Measurements from ENCODE around the gene TMEM255B.
A peak's percentile ranks its signal among the peaks of the same experiment; 100 is the strongest.

Gene TMEM255B

DNA sequence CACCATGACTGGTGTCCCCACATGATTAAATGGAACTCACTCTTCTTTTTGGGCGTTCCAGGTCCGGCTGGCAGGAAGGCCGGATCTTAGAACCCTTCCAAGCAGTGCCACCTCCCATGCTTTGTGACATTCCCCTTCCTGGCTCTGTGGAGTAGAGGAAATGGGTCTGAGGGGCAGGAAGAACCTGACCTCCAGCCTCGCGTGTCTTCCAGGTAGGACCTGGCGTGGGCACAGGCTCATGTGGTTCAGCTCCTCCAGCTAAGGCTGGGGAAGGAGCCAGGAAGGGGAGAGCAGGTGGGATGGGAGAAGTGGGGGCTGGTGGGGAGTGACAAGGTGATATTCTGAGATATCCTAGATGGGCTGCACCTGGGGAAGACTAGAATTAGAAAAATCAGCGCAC lies 2.1 kb downstream of the TMEM255B start:
- H2BK5ac ChIP-seq (ENCODE audit: low read length) = no peak overlapping the region
- no CpG with 5 or more reads among the region's 7 CpGs for WGBS (ENCODE audit: extremely low coverage, insufficient coverage, low lambda C conversion rate)
- H3K56ac ChIP-seq (ENCODE audit: low read length) = no peak overlapping the region
- H3K4me1 ChIP-seq (ENCODE audit: control insufficient read depth, low read depth, low read length) = no peaks in the 10 kb centered on the region
- H3K27ac ChIP-seq (ENCODE audit: low read depth, low read length) = no peak overlapping the region
- no peak overlapping the region for H4K8ac ChIP-seq (ENCODE audit: low read depth, low read length)
- no peak overlapping the region for H3K4me2 ChIP-seq (ENCODE audit: low read length)
- no peak for DNase-seq
- H3K36me3 ChIP-seq (ENCODE audit: control insufficient read depth, insufficient read depth, low read length) = no peaks in the 10 kb centered on the region
- no peak overlapping the region for H3K23ac ChIP-seq (ENCODE audit: low read length)
- no peak overlapping the region for H2AK5ac ChIP-seq (ENCODE audit: low read length)
- H3K18ac ChIP-seq (ENCODE audit: low read length) = no peak overlapping the region
- H3K79me2 ChIP-seq (ENCODE audit: control insufficient read depth, insufficient read depth, low read length) = no peaks in the 10 kb centered on the region
- H3K27me3 ChIP-seq (ENCODE audit: insufficient read depth, low read length, poor library complexity) = peaks cover 14% of the 10 kb centered on the region
- H3K9ac ChIP-seq (ENCODE audit: low read length) = no peak overlapping the region
- no peak overlapping the region for H2BK15ac ChIP-seq (replicated peaks; ENCODE audit: low read depth)
- no peaks in the 10 kb centered on the region for H3K79me1 ChIP-seq (ENCODE audit: low read length)
- H3K4me3 ChIP-seq (ENCODE audit: low read length) = no peak overlapping the region
- H2BK120ac ChIP-seq (ENCODE audit: low read depth, low read length) = no peak overlapping the region
- H4K5ac ChIP-seq (ENCODE audit: low read length) = no peak overlapping the region
- no peak overlapping the region for H3K4ac ChIP-seq (ENCODE audit: low read depth, low read length)

DNA sequence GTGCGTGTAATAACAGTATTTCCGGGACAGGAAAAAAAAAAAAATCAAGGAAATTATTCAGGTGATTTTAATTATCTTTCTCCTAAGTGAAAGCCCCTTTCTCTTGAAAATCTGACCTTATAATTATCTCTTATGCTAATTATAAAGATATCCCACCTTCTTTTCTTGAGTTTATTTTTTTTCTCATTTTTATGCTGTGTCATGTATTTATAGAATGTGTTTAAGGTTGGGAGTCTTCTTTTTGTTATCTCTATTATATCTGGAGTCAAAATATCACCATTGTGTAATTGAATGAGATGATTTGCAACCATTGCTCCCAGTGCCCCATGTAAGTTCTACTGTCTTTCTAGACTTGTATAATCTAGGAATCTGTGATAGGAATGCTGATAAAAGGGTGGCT lies 3.0 kb downstream of the TMEM255B start:
- H3K27me3 ChIP-seq (ENCODE audit: insufficient read depth, low read length, poor library complexity) = peaks cover 14% of the 10 kb centered on the region

GRCh38 chr13:113762538-113762937 lies 3.5 kb downstream of the TMEM255B start:
- Histone ChIP-seq H2BK5ac (ENCODE audit: low read length) (no peak overlapping the region), H3K4ac (ENCODE audit: low read depth, low read length) (no peak overlapping the region), H3K9ac (ENCODE audit: low read length) (no peak overlapping the region), H3K27me3 (ENCODE audit: insufficient read depth, low read length, poor library complexity) (peaks cover 14% of the 10 kb centered on the region), H3K79me2 (ENCODE audit: control insufficient read depth, insufficient read depth, low read length) (no peaks in the 10 kb centered on the region), H2BK120ac (ENCODE audit: low read depth, low read length) (no peak overlapping the region), H4K8ac (ENCODE audit: low read depth, low read length) (no peak overlapping the region), H3K4me3 (ENCODE audit: low read length) (no peak overlapping the region), H3K79me1 (ENCODE audit: low read length) (no peaks in the 10 kb centered on the region), H3K36me3 (ENCODE audit: control insufficient read depth, insufficient read depth, low read length) (no peaks in the 10 kb centered on the region), H3K4me1 (ENCODE audit: control insufficient read depth, low read depth, low read length) (no peaks in the 10 kb centered on the region), H2BK15ac (replicated peaks; ENCODE audit: low read depth) (no peak overlapping the region), H4K5ac (ENCODE audit: low read length) (no peak overlapping the region), H3K18ac (ENCODE audit: low read length) (no peak overlapping the region), H3K23ac (ENCODE audit: low read length) (no peak overlapping the region), H3K4me2 (ENCODE audit: low read length) (no peak overlapping the region), H3K56ac (ENCODE audit: low read length) (no peak overlapping the region), H2AK5ac (ENCODE audit: low read length) (no peak overlapping the region), H3K27ac (ENCODE audit: low read depth, low read length) (no peak overlapping the region)
- WGBS (ENCODE audit: extremely low coverage, insufficient coverage, low lambda C conversion rate) = no CpG with 5 or more reads among the region's 11 CpGs
- DNase-seq = peak; percentile 11

More for the DNA sequence above, 3.0 kb downstream of the TMEM255B start:
- Histone ChIP-seq H3K4me1 (ENCODE audit: control insufficient read depth, low read depth, low read length) (no peaks in the 10 kb centered on the region), H3K79me1 (ENCODE audit: low read length) (no peaks in the 10 kb centered on the region), H3K36me3 (ENCODE audit: control insufficient read depth, insufficient read depth, low read length) (no peaks in the 10 kb centered on the region), H3K79me2 (ENCODE audit: control insufficient read depth, insufficient read depth, low read length) (no peaks in the 10 kb centered on the region), H3K4me2 (ENCODE audit: low read length) (no peak overlapping the region), H3K27ac (ENCODE audit: low read depth, low read length) (no peak overlapping the region), H3K4me3 (ENCODE audit: low read length) (no peak overlapping the region), H3K4ac (ENCODE audit: low read depth, low read length) (no peak overlapping the region), H3K18ac (ENCODE audit: low read length) (no peak overlapping the region), H2BK15ac (replicated peaks; ENCODE audit: low read depth) (no peak overlapping the region), H4K5ac (ENCODE audit: low read length) (no peak overlapping the region), H2BK120ac (ENCODE audit: low read depth, low read length) (no peak overlapping the region), H2AK5ac (ENCODE audit: low read length) (no peak overlapping the region), H3K56ac (ENCODE audit: low read length) (no peak overlapping the region), H4K8ac (ENCODE audit: low read depth, low read length) (no peak overlapping the region), H3K9ac (ENCODE audit: low read length) (no peak overlapping the region), H3K23ac (ENCODE audit: low read length) (no peak overlapping the region), H2BK5ac (ENCODE audit: low read length) (no peak overlapping the region)
- DNase-seq = no peak
- WGBS (ENCODE audit: extremely low coverage, insufficient coverage, low lambda C conversion rate) = no CpG with 5 or more reads among the region's 2 CpGs

DNA sequence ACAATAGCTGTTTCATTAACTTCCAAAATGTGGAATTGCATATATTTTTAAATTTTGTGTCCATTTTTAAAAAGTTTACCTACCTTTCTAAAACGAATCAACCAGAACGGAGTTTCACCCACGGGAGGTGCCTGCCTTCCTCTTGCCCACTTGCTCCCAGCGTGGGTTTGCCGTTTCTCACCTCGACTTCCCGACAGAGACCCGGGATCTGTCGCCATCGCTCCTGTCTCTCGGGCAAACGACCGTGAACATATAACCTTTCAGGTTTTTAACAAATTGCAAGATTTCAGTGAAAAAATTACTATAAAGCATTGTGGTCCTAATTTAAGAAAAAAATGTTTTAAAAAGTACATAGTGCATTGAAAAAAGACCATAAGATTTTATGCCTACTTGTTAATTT lies 4.2 kb downstream of the TMEM255B start:
- Histone ChIP-seq H3K23ac (ENCODE audit: low read length) (no peak overlapping the region), H3K4ac (ENCODE audit: low read depth, low read length) (no peak overlapping the region), H2BK5ac (ENCODE audit: low read length) (no peak overlapping the region), H3K4me2 (ENCODE audit: low read length) (no peak overlapping the region), H3K27me3 (ENCODE audit: insufficient read depth, low read length, poor library complexity) (peaks cover 11% of the 10 kb centered on the region), H2AK5ac (ENCODE audit: low read length) (no peak overlapping the region), H3K36me3 (ENCODE audit: control insufficient read depth, insufficient read depth, low read length) (no peaks in the 10 kb centered on the region), H4K5ac (ENCODE audit: low read length) (no peak overlapping the region), H3K79me2 (ENCODE audit: control insufficient read depth, insufficient read depth, low read length) (no peaks in the 10 kb centered on the region), H3K4me3 (ENCODE audit: low read length) (no peak overlapping the region), H3K56ac (ENCODE audit: low read length) (no peak overlapping the region), H2BK120ac (ENCODE audit: low read depth, low read length) (no peak overlapping the region), H2BK15ac (replicated peaks; ENCODE audit: low read depth) (no peak overlapping the region), H3K18ac (ENCODE audit: low read length) (no peak overlapping the region), H3K9ac (ENCODE audit: low read length) (no peak overlapping the region), H4K8ac (ENCODE audit: low read depth, low read length) (no peak overlapping the region), H3K79me1 (ENCODE audit: low read length) (no peaks in the 10 kb centered on the region), H3K4me1 (ENCODE audit: control insufficient read depth, low read depth, low read length) (no peaks in the 10 kb centered on the region), H3K27ac (ENCODE audit: low read depth, low read length) (no peak overlapping the region)
- no peak for DNase-seq
- WGBS (ENCODE audit: extremely low coverage, insufficient coverage, low lambda C conversion rate) = no CpG with 5 or more reads among the region's 13 CpGs

DNA sequence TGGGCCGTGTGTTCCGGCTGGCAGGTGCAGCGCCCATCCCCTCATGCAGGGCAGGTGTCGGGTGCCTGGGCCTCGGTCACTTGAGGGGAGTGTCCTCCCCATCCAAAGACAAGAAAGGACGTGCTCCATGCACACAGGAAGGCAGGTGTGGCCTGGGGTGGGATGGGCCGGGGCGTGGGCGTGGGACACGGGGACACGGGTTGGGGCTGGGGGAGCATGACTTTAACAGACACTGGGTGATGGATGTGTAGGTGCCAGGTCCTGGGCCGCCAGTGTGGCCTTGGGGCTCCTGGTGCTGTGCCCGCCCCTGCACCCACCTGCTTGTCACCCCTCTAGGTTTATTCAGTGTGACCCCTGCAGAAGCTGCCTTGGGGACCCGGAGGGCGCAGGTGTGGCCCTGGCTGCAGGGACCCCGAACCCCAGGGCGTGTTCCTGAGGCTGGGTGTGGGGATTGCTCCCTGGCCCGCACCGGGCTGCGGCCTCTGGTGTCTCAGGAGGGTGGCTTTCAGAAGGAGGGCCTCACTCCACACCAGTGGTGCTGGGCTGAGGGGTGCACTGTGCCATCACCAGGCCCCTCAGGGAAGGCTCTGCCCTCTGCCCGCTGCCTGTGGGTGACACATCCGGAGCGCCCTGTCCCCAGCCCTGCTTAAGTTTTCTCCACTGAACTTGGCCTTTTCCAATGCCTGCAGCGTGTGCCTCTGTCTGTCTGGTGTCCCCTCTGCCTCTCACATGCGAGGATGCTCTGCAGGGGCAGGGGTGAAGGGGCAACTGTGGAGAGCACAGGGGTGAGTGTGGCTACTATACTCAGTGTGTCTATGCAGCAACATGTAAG lies 5.2 kb downstream of the TMEM255B start:
- H3K79me2 ChIP-seq (ENCODE audit: control insufficient read depth, insufficient read depth, low read length) = no peaks in the 10 kb centered on the region
- H3K36me3 ChIP-seq (ENCODE audit: control insufficient read depth, insufficient read depth, low read length) = no peaks in the 10 kb centered on the region
- peaks cover 8% of the 10 kb centered on the region for H3K27me3 ChIP-seq (ENCODE audit: insufficient read depth, low read length, poor library complexity)
- no peak overlapping the region for H3K4me2 ChIP-seq (ENCODE audit: low read length)
- H3K23ac ChIP-seq (ENCODE audit: low read length) = no peak overlapping the region
- H3K4me1 ChIP-seq (ENCODE audit: control insufficient read depth, low read depth, low read length) = no peaks in the 10 kb centered on the region
- no peak overlapping the region for H4K8ac ChIP-seq (ENCODE audit: low read depth, low read length)
- no peak overlapping the region for H2AK5ac ChIP-seq (ENCODE audit: low read length)
- no CpG with 5 or more reads among the region's 25 CpGs for WGBS (ENCODE audit: extremely low coverage, insufficient coverage, low lambda C conversion rate)
- no peak overlapping the region for H3K56ac ChIP-seq (ENCODE audit: low read length)
- H4K5ac ChIP-seq (ENCODE audit: low read length) = no peak overlapping the region
- H3K9ac ChIP-seq (ENCODE audit: low read length) = no peak overlapping the region
- H3K18ac ChIP-seq (ENCODE audit: low read length) = no peak overlapping the region
- no peak overlapping the region for H2BK5ac ChIP-seq (ENCODE audit: low read length)
- H3K4me3 ChIP-seq (ENCODE audit: low read length) = no peak overlapping the region
- no peak overlapping the region for H2BK120ac ChIP-seq (ENCODE audit: low read depth, low read length)
- no peak for DNase-seq
- no peak overlapping the region for H3K4ac ChIP-seq (ENCODE audit: low read depth, low read length)
- H2BK15ac ChIP-seq (replicated peaks; ENCODE audit: low read depth) = no peak overlapping the region
- H3K79me1 ChIP-seq (ENCODE audit: low read length) = no peaks in the 10 kb centered on the region
- no peak overlapping the region for H3K27ac ChIP-seq (ENCODE audit: low read depth, low read length)
